Tibial nerve (tissue), 4 donors: Measurements from ENCODE around the gene STMN3. TPM values are rescaled to one million over a fixed set of nuclear protein-coding genes. Genes with fewer than 3 reads are reported as not detected.
"Not testable (repeated sequence)": the region's sequence is repeated elsewhere in the genome, so short reads cannot be mapped to it uniquely, and the experiment has no call there.

ENCODE experiments used
- DNase-seq, 2 donors: peaks; one replicate each; pipeline ENCODE4 v3.0.0-alpha.2; 2019; ENCODE audit warnings: low spot score in 2 of 2
- H3K27ac ChIP-seq, 4 donors: fragments of 200-600 bp; sonication (generic) in 3 of 4; one replicate each; pipeline ENCODE4 v1.5.1; 2017 to 2019; ENCODE audit warnings: mild to moderate bottlenecking in 1 of 4
- H3K27me3 ChIP-seq, 2 donors: fragments of 200-600 bp; sonication (generic) in 1 of 2; one replicate each; pipeline versions ENCODE4 v1.5.1 to v1.6.0; 2017 to 2019
- H3K36me3 ChIP-seq, 3 donors: fragments of 200-600 bp; sonication (generic); one replicate each; pipeline ENCODE4 v1.5.1; 2018 to 2019
- H3K4me1 ChIP-seq, 4 donors: fragments of 200-600 bp; sonication (generic) in 3 of 4; one replicate each; pipeline ENCODE4 v1.5.1; 2017 to 2019
- H3K4me3 ChIP-seq, 4 donors: fragments of 200-600 bp; sonication (generic) in 3 of 4; one replicate each; pipeline ENCODE4 v1.5.1; 2017 to 2019; ENCODE audit warnings: mild to moderate bottlenecking in 1 of 4, moderate library complexity in 1 of 4
- H3K9me3 ChIP-seq, 4 donors: fragments of 200-600 bp; sonication (generic) in 3 of 4; one replicate each; pipeline ENCODE4 v1.5.1; 2017 to 2019
- EP300 ChIP-seq, 2 donors: sonication (generic); formaldehyde crosslinking; IDR thresholded peaks; one replicate each; pipeline ENCODE4 v1.6.1; 2017; ENCODE audit warnings: antibody characterized with exemption in 2 of 2, mild to moderate bottlenecking in 1 of 2
- POLR2A ChIP-seq, 2 donors: fragments of 450-650 bp; IDR thresholded peaks; one replicate each; pipeline ENCODE4 v1.6.1; 2017; ENCODE audit warnings: antibody characterized with exemption in 2 of 2, mild to moderate bottlenecking in 2 of 2, moderate library complexity in 2 of 2
- WGBS, 2 donors: methylation state at CpG; one replicate each; pipeline ENCODE4 v1.1.5; 2018; 5-methylcytosine and 5-hydroxymethylcytosine counted together
- total RNA-seq, 4 donors: library from RNA; depleted of rRNA; stranded (reverse); fragments of >200 nt; gene quantifications; one replicate each; pipeline ENCODE4 v1.1.0, GENCODE V29; 2016
- TF ChIP-seq, protein P1 (sequence below), 5 experiments: fragments of 200-600 bp in 3 of 5; fragments of 450-650 bp in 2 of 5; sonication (generic) in 3 of 5; IDR thresholded peaks; one replicate each; pipeline ENCODE4 v1.5.1; 2016 to 2019; ENCODE audit warnings: antibody characterized with exemption in 5 of 5, mild to moderate bottlenecking in 3 of 5, moderate library complexity in 2 of 5

The STMN3 gene
- total RNA-seq, 4 donors from 2014 or later = 12.3 to 26.4 (median 15.5) TPM

DNA sequence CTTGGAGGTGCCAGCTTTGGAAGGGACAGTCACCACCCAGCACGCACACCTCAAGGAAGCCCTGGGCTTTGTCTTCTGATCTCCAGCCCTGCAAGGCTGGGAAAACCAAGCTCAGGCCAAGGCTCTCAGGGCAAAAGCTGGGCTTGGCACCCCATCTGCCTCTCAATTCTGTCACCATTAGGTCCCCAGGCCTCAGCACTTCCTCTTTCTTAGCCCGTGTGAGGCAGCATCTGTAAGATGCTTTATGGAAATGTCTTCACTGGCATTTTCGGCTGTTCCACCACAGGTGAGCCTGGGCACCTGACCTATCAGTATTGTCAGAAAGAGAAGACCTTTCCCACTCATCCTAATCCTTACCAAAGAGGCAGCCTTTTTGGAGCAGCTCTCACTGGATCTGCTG lies 50.9 kb downstream of the STMN3 start:
- no peak for TF ChIP-seq EP300 (IDR thresholded peaks at IDR 0.05)
- TF ChIP-seq, protein P1, sequence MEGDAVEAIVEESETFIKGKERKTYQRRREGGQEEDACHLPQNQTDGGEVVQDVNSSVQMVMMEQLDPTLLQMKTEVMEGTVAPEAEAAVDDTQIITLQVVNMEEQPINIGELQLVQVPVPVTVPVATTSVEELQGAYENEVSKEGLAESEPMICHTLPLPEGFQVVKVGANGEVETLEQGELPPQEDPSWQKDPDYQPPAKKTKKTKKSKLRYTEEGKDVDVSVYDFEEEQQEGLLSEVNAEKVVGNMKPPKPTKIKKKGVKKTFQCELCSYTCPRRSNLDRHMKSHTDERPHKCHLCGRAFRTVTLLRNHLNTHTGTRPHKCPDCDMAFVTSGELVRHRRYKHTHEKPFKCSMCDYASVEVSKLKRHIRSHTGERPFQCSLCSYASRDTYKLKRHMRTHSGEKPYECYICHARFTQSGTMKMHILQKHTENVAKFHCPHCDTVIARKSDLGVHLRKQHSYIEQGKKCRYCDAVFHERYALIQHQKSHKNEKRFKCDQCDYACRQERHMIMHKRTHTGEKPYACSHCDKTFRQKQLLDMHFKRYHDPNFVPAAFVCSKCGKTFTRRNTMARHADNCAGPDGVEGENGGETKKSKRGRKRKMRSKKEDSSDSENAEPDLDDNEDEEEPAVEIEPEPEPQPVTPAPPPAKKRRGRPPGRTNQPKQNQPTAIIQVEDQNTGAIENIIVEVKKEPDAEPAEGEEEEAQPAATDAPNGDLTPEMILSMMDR (IDR thresholded peaks at IDR 0.05) = no peak
- TF ChIP-seq POLR2A (IDR thresholded peaks at IDR 0.05) = no peak
- H3K27ac ChIP-seq = no peak overlapping the region
- no peak for DNase-seq
- no peaks in the 10 kb centered on the region for H3K9me3 ChIP-seq
- no peaks in the 10 kb centered on the region for H3K27me3 ChIP-seq
- 93% methylated on average over 3 of the region's 3 CpGs for WGBS, 2 donors
- H3K4me3 ChIP-seq = no peak overlapping the region
- H3K4me1 ChIP-seq = no peaks in the 10 kb centered on the region
- peaks cover 0 to 68% (median 9%) of the 10 kb centered on the region in 3 donors for H3K36me3 ChIP-seq

DNA sequence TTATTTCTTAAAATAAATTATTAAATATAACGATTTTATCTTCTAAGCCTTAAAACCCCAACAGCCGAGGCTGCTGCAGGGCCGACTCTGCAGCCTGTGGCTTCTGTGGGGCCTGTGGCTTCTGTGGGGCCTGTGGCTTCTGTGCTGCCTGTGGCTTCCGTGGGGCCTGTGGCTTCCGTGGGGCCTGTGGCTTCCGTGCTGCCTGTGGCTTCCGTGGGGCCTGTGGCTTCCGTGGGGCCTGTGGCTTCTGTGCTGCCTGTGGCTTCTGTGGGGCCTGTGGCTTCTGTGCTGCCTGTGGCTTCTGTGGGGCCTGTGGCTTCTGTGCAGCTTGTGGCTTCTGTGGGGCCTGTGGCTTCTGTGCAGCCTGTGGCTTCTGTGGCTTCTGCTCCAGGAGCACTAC lies 51.5 kb downstream of the STMN3 start:
- not testable (repeated sequence) for H3K4me3 ChIP-seq, DNase-seq, H3K27ac ChIP-seq, H3K9me3 ChIP-seq, H3K27me3 ChIP-seq, H3K4me1 ChIP-seq
- WGBS, 2 donors = 83 to 85% methylated on average over 6 of the region's 8 CpGs
- peaks cover 0 to 72% (median 9%) of the 10 kb centered on the region in 3 donors for H3K36me3 ChIP-seq

DNA sequence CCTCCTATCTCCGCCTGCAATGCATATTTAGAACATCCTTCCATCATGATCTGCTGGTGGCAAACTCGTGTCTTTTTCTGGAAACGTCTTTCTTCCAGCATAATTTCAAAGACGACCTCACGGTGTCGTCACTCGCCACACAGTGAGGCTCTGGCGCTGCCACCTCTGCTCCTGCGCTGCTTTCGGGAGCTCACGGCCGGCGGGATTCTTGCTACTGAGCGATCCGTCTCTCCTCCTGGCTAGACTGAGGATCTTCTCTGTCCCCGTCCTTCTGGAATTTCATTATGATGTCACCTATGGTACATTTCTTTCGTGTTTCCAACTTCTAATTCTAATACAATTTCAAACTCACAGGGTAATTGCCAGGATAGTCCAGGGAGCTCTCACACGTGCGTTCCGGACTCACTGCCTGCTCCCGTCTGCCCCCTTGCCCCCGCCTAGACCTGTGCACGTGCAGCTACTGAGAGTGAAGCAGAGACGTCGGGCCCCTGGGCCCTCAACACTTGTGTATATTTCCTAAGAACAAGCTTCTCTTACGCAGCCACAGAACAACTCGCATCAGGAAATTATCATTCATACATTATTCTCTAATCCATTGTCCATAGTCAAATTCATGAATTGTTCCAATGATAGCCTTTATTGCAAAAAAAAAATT lies 53.7 kb downstream of the STMN3 start:
- H3K36me3 ChIP-seq = peaks cover 0 to 89% (median 14%) of the 10 kb centered on the region in 3 donors
- no peak overlapping the region for H3K27ac ChIP-seq

DNA sequence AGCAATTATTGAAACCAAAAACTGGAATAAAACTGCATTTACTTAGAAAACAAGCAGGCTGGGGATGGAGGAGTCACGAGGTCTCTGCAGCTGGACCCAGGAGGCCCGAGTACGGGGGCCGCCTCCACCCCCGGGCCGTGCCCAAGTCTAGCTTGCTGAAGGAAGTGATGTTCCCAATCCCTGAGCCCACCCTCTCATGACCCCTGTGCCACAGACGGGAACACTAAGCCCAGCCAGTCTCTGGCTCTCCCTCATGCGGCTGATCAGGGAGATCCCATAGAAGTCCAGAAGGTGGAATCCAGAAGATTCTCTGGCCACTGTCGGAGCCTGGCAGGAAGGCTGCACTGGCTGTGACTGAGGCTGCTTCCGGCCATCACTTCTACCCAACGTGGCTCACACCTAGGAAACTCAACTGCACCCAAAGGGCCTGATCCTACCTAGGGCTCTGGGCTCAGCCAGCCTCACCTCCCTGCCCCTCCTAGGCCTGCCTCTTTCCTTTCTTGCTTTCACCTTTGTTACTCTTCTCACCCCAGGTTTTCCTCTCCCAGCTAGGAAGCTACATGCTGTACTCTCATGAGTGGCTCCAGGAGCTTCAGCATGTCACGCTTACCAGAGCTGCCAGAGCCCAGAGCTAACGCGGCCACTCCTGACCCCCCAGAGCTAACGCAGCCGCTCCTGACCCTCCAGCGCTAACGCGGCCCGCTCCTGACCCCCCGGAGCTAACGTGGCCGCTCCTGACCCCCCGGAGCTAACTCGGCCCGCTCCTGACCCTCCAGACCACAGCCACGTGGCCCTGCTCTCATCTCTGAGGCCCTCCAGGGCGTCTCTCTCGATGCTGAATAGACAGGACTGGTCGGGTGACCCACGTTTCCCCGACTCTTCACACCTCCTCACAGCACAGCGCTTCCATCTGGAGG lies 54.5 kb downstream of the STMN3 start:
- Histone ChIP-seq H3K4me3 (no peak overlapping the region), H3K36me3 (peaks cover 0 to 93% (median 14%) of the 10 kb centered on the region in 3 donors), H3K27ac (no peak overlapping the region), H3K4me1 (peaks cover 0 to 8% (median 0%) of the 10 kb centered on the region in 4 donors), H3K27me3 (no peaks in the 10 kb centered on the region), H3K9me3 (no peaks in the 10 kb centered on the region)
- DNase-seq = no peak
- 79 to 82% methylated on average over 33 of the region's 33 CpGs for WGBS, 2 donors
- TF ChIP-seq, protein P1 (IDR thresholded peaks at IDR 0.05) = no peak
- TF ChIP-seq EP300 (IDR thresholded peaks at IDR 0.05) = no peak
- TF ChIP-seq POLR2A (IDR thresholded peaks at IDR 0.05) = no peak

More for the DNA sequence above, 53.7 kb downstream of the STMN3 start:
- no peaks in the 10 kb centered on the region for H3K27me3 ChIP-seq
- DNase-seq = no peak
- WGBS, 2 donors = 90 to 91% methylated on average over 27 of the region's 27 CpGs
- no peak overlapping the region for H3K4me3 ChIP-seq
- H3K4me1 ChIP-seq = peaks cover 0 to 1% (median 0%) of the 10 kb centered on the region in 4 donors
- TF ChIP-seq EP300 (IDR thresholded peaks at IDR 0.05) (no peak), POLR2A (IDR thresholded peaks at IDR 0.05) (no peak)
- TF ChIP-seq, protein P1 (IDR thresholded peaks at IDR 0.05) = no peak
- H3K9me3 ChIP-seq = no peaks in the 10 kb centered on the region

DNA sequence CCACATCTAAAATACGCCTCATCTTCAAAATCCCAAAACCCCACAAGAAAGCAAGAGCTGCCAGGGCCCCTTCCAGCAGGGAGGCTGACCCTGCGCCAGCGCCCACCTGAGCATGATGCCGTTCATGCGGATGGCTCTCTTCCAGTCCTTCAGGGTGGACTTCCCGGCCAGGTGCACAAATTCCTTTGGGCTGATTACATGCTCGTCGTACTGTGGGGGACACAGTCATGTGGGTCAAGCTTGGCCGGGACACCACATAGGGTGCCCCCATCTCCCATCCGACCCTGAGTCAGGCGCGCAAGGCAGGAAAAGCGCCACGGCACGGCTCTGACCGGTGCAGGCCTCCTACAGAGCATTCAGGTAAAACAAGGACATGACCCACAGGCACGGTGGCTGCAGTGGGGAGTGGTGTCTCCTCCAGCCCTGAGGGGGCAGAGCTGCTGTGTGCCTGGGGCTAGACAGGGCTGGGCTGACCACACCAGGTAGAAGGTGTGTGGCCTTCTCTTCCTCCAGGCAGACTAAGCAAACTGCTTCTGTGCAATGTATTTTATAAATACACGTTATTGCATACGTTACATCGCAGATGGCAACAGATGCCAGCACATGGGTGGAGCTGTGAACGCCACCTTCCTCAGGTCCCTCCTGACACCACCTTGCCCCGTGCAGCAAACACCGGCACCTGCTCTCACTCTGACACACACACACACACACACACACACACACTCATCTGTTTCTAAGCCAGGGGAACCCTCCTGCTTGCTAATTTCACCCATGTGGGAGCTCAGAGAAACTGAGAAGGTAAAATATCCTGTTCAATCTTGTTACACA lies 55.4 kb downstream of the STMN3 start:
- 85 to 91% methylated on average over 17 to 23 of the region's 23 CpGs for WGBS, 2 donors
- Histone ChIP-seq H3K9me3 (no peaks in the 10 kb centered on the region), H3K27me3 (no peaks in the 10 kb centered on the region), H3K36me3 (peaks cover 0 to 95% (median 14%) of the 10 kb centered on the region in 3 donors), H3K27ac (no peak overlapping the region), H3K4me1 (peaks cover 0 to 8% (median 0%) of the 10 kb centered on the region in 4 donors), H3K4me3 (no peak overlapping the region)
- no peak for DNase-seq
- no peak for TF ChIP-seq EP300 (IDR thresholded peaks at IDR 0.05)
- no peak for TF ChIP-seq POLR2A (IDR thresholded peaks at IDR 0.05)
- TF ChIP-seq, protein P1 (IDR thresholded peaks at IDR 0.05) = no peak
